ENCODE measurements around the gene MED9. TPM values are rescaled to one million over a fixed set of nuclear protein-coding genes. Genes with fewer than 3 reads are reported as not detected.
"Not testable (repeated sequence)": the region's sequence is repeated elsewhere in the genome, so short reads cannot be mapped to it uniquely, and the experiment has no call there.

Gene MED9
- total RNA-seq, 1 experiment from 2014 or later, result 88.9 TPM

DNA sequence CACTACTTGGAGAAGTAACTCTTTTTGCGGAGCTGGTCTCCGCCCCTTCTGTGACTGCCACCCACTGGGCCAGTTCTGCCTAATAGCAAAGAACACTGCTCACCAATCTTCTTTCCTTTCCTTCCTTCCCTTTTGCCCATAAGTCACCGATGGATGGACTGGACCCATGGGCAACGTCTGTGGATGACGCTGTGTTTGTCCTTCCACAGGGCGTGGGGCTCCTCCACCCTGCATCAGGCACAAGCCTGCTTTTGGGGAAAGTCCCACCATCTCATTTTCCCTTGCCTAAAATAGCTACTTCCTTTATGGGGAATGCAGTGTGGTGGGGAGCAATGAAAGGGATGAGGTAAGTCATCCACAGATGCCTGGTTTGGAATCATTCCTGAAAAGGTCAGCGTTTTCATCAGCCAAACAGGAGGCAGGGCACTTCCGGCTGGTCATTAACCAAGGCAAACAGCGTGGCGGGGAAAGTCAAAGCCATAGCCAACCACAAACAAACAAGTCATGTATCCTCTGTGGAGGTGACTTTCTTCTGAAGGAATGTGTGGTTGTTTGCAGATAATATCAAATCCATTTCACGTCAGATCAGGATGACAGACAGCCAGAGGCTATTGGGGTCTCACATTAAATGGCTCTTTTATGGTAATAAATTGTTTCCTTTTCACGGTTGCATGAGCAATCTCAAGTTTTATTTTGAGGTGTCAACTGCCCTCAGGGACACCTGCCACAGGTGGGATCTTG, 30.7 kb upstream of the MED9 start:
- H3K4me3 ChIP-seq, result peak overlapping the region; percentile 0; the same call in 1 of the 2 replicates
- DNase-seq, result peak; percentile 94 to 95
- peaks cover 16% of the 10 kb centered on the region for H3K9me3 ChIP-seq (replicated peaks)
- no peaks in the 10 kb centered on the region for H3K27me3 ChIP-seq
- H3K27ac ChIP-seq, result peak overlapping the region; percentile 43
- no peaks in the 10 kb centered on the region for H3K36me3 ChIP-seq
- peaks cover 34% of the 10 kb centered on the region for H3K4me1 ChIP-seq

- H3K4me1 ChIP-seq, result peaks cover 32% of the 10 kb centered on the region
- no peaks in the 10 kb centered on the region for H3K27me3 ChIP-seq
- no peak overlapping the region for H3K4me3 ChIP-seq
- H3K9me3 ChIP-seq (replicated peaks), result peaks cover 16% of the 10 kb centered on the region
- peak overlapping the region; percentile 43 for H3K27ac ChIP-seq
- H3K36me3 ChIP-seq, result no peaks in the 10 kb centered on the region
- DNase-seq, result peak; percentile 61 to 62
These were observed 30.1 kb upstream of the MED9 start for GRCh38 chr17:17446666-17447155.

GRCh38 chr17:17447264-17447663, 29.5 kb upstream of the MED9 start:
- no peak for DNase-seq
- Histone ChIP-seq H3K4me1 (peaks cover 32% of the 10 kb centered on the region), H3K9me3 (replicated peaks) (peaks cover 16% of the 10 kb centered on the region)

GRCh38 chr17:17448076-17448475, 28.7 kb upstream of the MED9 start:
- H3K27me3 ChIP-seq, result no peaks in the 10 kb centered on the region
- H3K36me3 ChIP-seq, result no peaks in the 10 kb centered on the region
- no peak for DNase-seq
- H3K9me3 ChIP-seq (replicated peaks), result peaks cover 16% of the 10 kb centered on the region
- no peak overlapping the region for H3K27ac ChIP-seq
- no peak overlapping the region for H3K4me3 ChIP-seq
- H3K4me1 ChIP-seq, result peaks cover 32% of the 10 kb centered on the region

More at GRCh38 chr17:17447264-17447663, 29.5 kb upstream of the MED9 start:
- Histone ChIP-seq H3K27ac (no peak overlapping the region; the same call in 1 of the 2 replicates), H3K27me3 (no peaks in the 10 kb centered on the region), H3K4me3 (no peak overlapping the region), H3K36me3 (no peaks in the 10 kb centered on the region)

GRCh38 chr17:17448723-17449122, 28.1 kb upstream of the MED9 start:
- H3K9me3 ChIP-seq (replicated peaks), result peaks cover 13% of the 10 kb centered on the region; the same call in 1 of the 2 replicates
- no peak overlapping the region for H3K27ac ChIP-seq
- DNase-seq, result no peak
- H3K36me3 ChIP-seq, result no peaks in the 10 kb centered on the region
- no peaks in the 10 kb centered on the region for H3K27me3 ChIP-seq
- H3K4me3 ChIP-seq, result no peak overlapping the region
- H3K4me1 ChIP-seq, result peaks cover 37% of the 10 kb centered on the region

DNA sequence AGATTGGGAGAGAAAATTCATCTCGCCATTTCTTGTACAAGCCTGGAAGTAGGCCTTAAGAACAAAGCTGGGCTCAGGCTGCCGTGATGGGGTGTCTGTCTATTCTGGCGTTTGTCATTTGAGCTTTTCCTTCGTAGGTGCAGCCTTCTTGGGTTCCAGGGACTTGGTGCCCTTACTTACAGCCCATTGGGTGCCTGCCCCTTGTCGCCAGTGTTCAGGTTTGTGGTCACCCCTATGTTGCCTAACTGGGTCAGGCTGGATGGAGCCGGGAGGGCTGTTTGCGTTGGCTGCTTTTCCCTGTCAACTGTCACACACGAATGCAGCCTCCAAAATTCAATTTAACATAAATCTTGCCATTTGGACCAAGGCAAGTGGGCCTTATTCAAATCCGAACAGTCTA, 23.7 kb upstream of the MED9 start:
- H3K27me3 ChIP-seq, result no peaks in the 10 kb centered on the region
- H3K27ac ChIP-seq, result no peak overlapping the region
- no peak overlapping the region for H3K4me3 ChIP-seq
- 0 out of 2 replicates have a peak, but pooled peaks cover 4% of the 10 kb centered on the region for H3K9me3 ChIP-seq (replicated peaks)
- DNase-seq, result no peak
- H3K36me3 ChIP-seq, result no peaks in the 10 kb centered on the region
- peaks cover 19% of the 10 kb centered on the region for H3K4me1 ChIP-seq

- no peak overlapping the region for H3K4me3 ChIP-seq
- peaks cover 19% of the 10 kb centered on the region for H3K4me1 ChIP-seq
- no peak overlapping the region for H3K27ac ChIP-seq
- DNase-seq, result no peak
- no peaks in the 10 kb centered on the region for H3K9me3 ChIP-seq (replicated peaks)
- no peaks in the 10 kb centered on the region for H3K36me3 ChIP-seq
- H3K27me3 ChIP-seq, result no peaks in the 10 kb centered on the region
These were observed 22.5 kb upstream of the MED9 start for GRCh38 chr17:17454276-17454675.

DNA sequence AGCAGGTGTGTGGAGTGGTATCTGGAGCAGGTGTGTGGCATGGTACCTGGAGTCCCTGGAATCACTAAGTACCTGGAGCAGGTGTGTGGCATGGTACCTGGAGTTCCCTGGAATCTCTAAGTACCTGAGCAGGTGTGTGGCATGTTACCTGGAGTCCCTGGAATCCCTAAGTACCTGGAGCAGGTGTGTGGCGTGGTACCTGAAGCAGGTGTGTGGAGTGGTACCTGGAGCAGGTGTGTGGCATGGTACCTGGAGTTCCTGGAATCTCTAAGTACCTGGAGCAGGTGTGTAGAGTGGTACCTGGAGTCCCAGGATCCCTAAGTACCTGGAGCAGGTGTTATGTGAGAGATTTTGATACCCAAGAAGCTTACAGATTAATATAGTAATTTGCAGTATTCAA, 22.1 kb upstream of the MED9 start:
- not testable (repeated sequence) for H3K27ac ChIP-seq; H3K27me3 ChIP-seq; DNase-seq; H3K4me3 ChIP-seq; H3K9me3 ChIP-seq (replicated peaks); H3K36me3 ChIP-seq
- H3K4me1 ChIP-seq, result peaks cover 19% of the 10 kb centered on the region

DNA sequence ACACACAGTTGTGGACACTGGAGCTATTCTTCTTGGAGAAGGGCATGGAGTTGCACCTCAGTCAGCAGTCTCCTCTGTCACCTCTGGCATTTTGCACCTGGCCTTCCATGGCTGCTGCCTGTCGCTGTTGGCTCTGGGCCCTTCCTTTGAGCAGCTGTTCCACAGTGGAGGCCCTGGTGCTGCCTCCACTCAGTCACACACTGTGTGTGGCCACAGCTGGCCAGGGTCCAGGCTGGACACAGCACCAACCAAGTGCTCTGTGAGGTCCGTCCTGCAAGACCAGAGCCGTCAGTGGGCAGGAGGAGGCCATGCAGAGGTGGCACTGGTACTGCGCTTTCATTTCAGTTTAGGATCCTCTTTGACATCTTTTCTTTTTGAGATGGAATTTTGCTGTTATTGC, 21.6 kb upstream of the MED9 start:
- no peaks in the 10 kb centered on the region for H3K27me3 ChIP-seq
- H3K9me3 ChIP-seq (replicated peaks), result peaks cover under 1% of the 10 kb centered on the region; the same call in 1 of the 2 replicates
- peak overlapping the region; percentile 5; the same call in 1 of the 2 replicates for H3K27ac ChIP-seq
- peak; percentile 97 to 99 for DNase-seq
- no peaks in the 10 kb centered on the region for H3K36me3 ChIP-seq
- H3K4me1 ChIP-seq, result peaks cover 19% of the 10 kb centered on the region
- H3K4me3 ChIP-seq, result no peak overlapping the region

DNA sequence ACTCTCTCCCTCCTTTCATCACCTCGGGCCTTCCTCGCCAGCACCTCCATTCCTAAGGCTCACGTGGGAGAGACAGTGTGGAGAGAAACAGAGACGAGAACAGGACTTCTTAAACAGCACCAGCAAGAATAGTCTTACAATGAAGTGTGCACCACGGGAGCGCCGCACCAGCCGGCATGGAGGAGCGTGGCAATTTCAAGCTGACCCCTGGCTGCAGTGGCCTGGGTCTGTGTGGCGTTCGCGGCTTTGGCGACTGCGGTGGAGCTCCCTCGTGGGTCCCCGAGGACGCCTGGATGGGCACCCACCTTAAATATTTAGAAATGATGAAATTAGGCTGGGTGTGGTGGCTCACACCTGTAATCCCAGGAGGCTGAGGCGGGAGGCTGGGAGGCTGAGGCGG, 20.5 kb upstream of the MED9 start:
- DNase-seq, result no peak
- Histone ChIP-seq H3K9me3 (replicated peaks) (peaks cover 2% of the 10 kb centered on the region; the same call in 1 of the 2 replicates), H3K4me3 (no peak overlapping the region), H3K36me3 (no peaks in the 10 kb centered on the region), H3K27ac (no peak overlapping the region), H3K27me3 (no peaks in the 10 kb centered on the region), H3K4me1 (peaks cover 19% of the 10 kb centered on the region)

GRCh38 chr17:17457680-17458079, 19.1 kb upstream of the MED9 start:
- H3K4me3 ChIP-seq, result no peak overlapping the region
- H3K4me1 ChIP-seq, result peaks cover 30% of the 10 kb centered on the region
- H3K27me3 ChIP-seq, result no peaks in the 10 kb centered on the region
- DNase-seq, result no peak
- peaks cover 2% of the 10 kb centered on the region; the same call in 1 of the 2 replicates for H3K9me3 ChIP-seq (replicated peaks)
- H3K36me3 ChIP-seq, result no peaks in the 10 kb centered on the region
- H3K27ac ChIP-seq, result no peak overlapping the region

- no peak overlapping the region for H3K27ac ChIP-seq
- H3K4me3 ChIP-seq, result no peak overlapping the region
- peaks cover 2% of the 10 kb centered on the region; the same call in 1 of the 2 replicates for H3K9me3 ChIP-seq (replicated peaks)
- no peaks in the 10 kb centered on the region for H3K27me3 ChIP-seq
- H3K4me1 ChIP-seq, result peaks cover 22% of the 10 kb centered on the region
- DNase-seq, result no peak
- no peaks in the 10 kb centered on the region for H3K36me3 ChIP-seq
These were observed 16.8 kb upstream of the MED9 start for GRCh38 chr17:17460038-17460437.

GRCh38 chr17:17462048-17462824, 14.6 kb upstream of the MED9 start:
- peak; percentile 50 to 64 for DNase-seq
- H3K27me3 ChIP-seq, result no peaks in the 10 kb centered on the region
- H3K4me1 ChIP-seq, result peaks cover 28% of the 10 kb centered on the region

GRCh38 chr17:17463821-17464220, 13.0 kb upstream of the MED9 start:
- H3K4me3 ChIP-seq, result no peak overlapping the region
- H3K27ac ChIP-seq, result no peak overlapping the region
- H3K36me3 ChIP-seq, result no peaks in the 10 kb centered on the region
- H3K9me3 ChIP-seq (replicated peaks), result peaks cover 2% of the 10 kb centered on the region; the same call in 1 of the 2 replicates
- no peak for DNase-seq
- peaks cover 44% of the 10 kb centered on the region for H3K4me1 ChIP-seq
- H3K27me3 ChIP-seq, result no peaks in the 10 kb centered on the region

More at GRCh38 chr17:17462048-17462824, 14.6 kb upstream of the MED9 start:
- Histone ChIP-seq H3K4me3 (no peak overlapping the region), H3K9me3 (replicated peaks) (peaks cover 2% of the 10 kb centered on the region; the same call in 1 of the 2 replicates), H3K36me3 (no peaks in the 10 kb centered on the region), H3K27ac (no peak overlapping the region)

DNA sequence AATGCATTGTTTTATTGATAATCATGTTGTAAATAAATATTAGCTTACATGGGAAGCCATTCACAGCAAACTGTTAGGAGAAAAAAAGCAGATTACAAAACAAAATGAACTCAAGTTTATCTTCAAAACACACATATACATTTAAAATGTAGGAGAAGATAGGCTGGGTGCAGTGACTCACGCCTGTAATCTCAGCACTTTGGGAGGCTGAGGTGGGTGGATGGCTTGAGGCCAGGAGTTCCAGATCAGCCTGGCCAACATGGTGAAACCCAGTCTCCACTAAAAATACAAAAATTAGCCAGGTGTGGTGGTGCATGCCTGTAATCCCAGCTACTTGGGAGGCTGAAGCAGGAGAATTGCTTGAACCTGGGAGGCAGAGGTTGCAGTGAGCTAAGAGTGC, 10.9 kb upstream of the MED9 start:
- H3K27ac ChIP-seq; DNase-seq; H3K27me3 ChIP-seq; H3K4me3 ChIP-seq; H3K9me3 ChIP-seq (replicated peaks); H3K36me3 ChIP-seq: not testable (repeated sequence)
- H3K4me1 ChIP-seq, result peaks cover 44% of the 10 kb centered on the region
